Activated CD4-positive, alpha-beta T cell treated with anti-CD3 and anti-CD28 coated beads, Interleukin-2, amount 10 ng/mL, durations not matched to agents 7 days and 5 days (primary cell): ENCODE data around the gene TDRD1. TPM values are rescaled to one million over a fixed set of nuclear protein-coding genes. Genes with fewer than 3 reads are reported as not detected.
A peak's percentile ranks its signal among the peaks of the same experiment; 100 is the strongest.
"Not testable (repeated sequence)": the region's sequence is repeated elsewhere in the genome, so short reads cannot be mapped to it uniquely, and the experiment has no call there.

Source experiments
- CTCF ChIA-PET: fragments of 350-600 bp; sonication (Branson Sonifier 250); formaldehyde crosslinking; loops from one replicate; lab custom pipeline; 2021; ENCODE audit warnings: antibody characterized with exemption; lab: Charles Lee
- POLR2A ChIA-PET: fragments of 350-600 bp; sonication (Branson Sonifier 250); formaldehyde crosslinking; loops from one replicate; lab custom pipeline; 2021; ENCODE audit warnings: antibody characterized with exemption; lab: Charles Lee
- DNase-seq: peaks from one replicate; pipeline ENCODE4 v3.0.0-alpha.2; 2020
- H3K27ac Mint-ChIP-seq: one replicate; pipeline ENCODE4 v1.8.0; 2021; ENCODE audit warnings: mild to moderate bottlenecking, moderate library complexity, mixed read lengths
- H3K27me3 Mint-ChIP-seq: one replicate; pipeline ENCODE4 v1.8.0; 2021; ENCODE audit warnings: mixed read lengths
- H3K36me3 Mint-ChIP-seq: one replicate; pipeline ENCODE4 v1.8.0; 2021; ENCODE audit warnings: low read depth, mixed read lengths
- H3K4me1 Mint-ChIP-seq: one replicate; pipeline ENCODE4 v1.8.0; 2021; ENCODE audit warnings: mixed read lengths
- H3K4me3 Mint-ChIP-seq: one replicate; pipeline ENCODE4 v1.8.0; 2021; ENCODE audit warnings: mild to moderate bottlenecking, moderate library complexity, mixed read lengths
- H3K9me3 Mint-ChIP-seq: one replicate; pipeline ENCODE4 v1.8.0; 2021; ENCODE audit warnings: mixed read lengths
- total RNA-seq, 2 experiments: library from RNA; stranded (reverse); gene quantifications; one replicate each; pipeline ENCODE4 v1.2.3, GENCODE V29; 2021

The TDRD1 gene
- under 1 TPM; 0.04 to 0.10 TPM for total RNA-seq

GRCh38 chr10:114179148-114179547, at the start of gene TDRD1:
TDRD1 (plus strand) TSS chr10:114179353; CDS start chr10:114187832, 8,479 bp downstream.
- no peak for DNase-seq
- ChIA-PET POLR2A (no interaction called here), CTCF (interaction anchor here (0.6 kb wide), 2 partner anchors 30 to 976 kb away, joined by 4 read pairs; no protein-coding TSS in a partner anchor)
- H3K4me1 Mint-ChIP-seq: peaks cover 12% of the 10 kb centered on the region
- H3K36me3 Mint-ChIP-seq: no peaks in the 10 kb centered on the region
- H3K9me3 Mint-ChIP-seq: no peaks in the 10 kb centered on the region
- peaks cover 17% of the 10 kb centered on the region for H3K27me3 Mint-ChIP-seq
- H3K4me3 Mint-ChIP-seq: no peak within 1 kb of the TSS
- H3K27ac Mint-ChIP-seq: no peak within 1 kb of the TSS

GRCh38 chr10:114131094-114131493, 48.1 kb upstream of the TDRD1 start:
- Mint-ChIP-seq H3K27ac (peak overlapping the region; percentile 58), H3K9me3 (no peaks in the 10 kb centered on the region), H3K4me1 (peaks cover 3% of the 10 kb centered on the region), H3K4me3 (no peak overlapping the region), H3K27me3 (no peaks in the 10 kb centered on the region), H3K36me3 (peaks cover 60% of the 10 kb centered on the region)
- CTCF ChIA-PET: no interaction called here
- no peak for DNase-seq
- POLR2A ChIA-PET: no interaction called here

- no peak for DNase-seq
- Mint-ChIP-seq H3K4me1 (peaks cover 3% of the 10 kb centered on the region), H3K27me3 (no peaks in the 10 kb centered on the region), H3K36me3 (peaks cover 47% of the 10 kb centered on the region), H3K9me3 (no peaks in the 10 kb centered on the region), H3K4me3 (no peak overlapping the region), H3K27ac (no peak overlapping the region)
- ChIA-PET POLR2A (no interaction called here), CTCF (no interaction called here)
These were observed 43.7 kb upstream of the TDRD1 start for GRCh38 chr10:114135476-114135875.

- ChIA-PET CTCF (no interaction called here), POLR2A (no interaction called here)
- Mint-ChIP-seq H3K4me1 (no peaks in the 10 kb centered on the region), H3K27me3 (no peaks in the 10 kb centered on the region), H3K4me3 (no peak overlapping the region), H3K27ac (no peak overlapping the region), H3K36me3 (peaks cover 36% of the 10 kb centered on the region), H3K9me3 (no peaks in the 10 kb centered on the region)
- DNase-seq: no peak
These were observed 40.6 kb upstream of the TDRD1 start for GRCh38 chr10:114138581-114138980.

GRCh38 chr10:114140036-114140435, 39.1 kb upstream of the TDRD1 start:
- Mint-ChIP-seq H3K9me3 (no peaks in the 10 kb centered on the region), H3K4me1 (no peaks in the 10 kb centered on the region), H3K27ac (no peak overlapping the region), H3K36me3 (peaks cover 27% of the 10 kb centered on the region), H3K27me3 (no peaks in the 10 kb centered on the region), H3K4me3 (no peak overlapping the region)
- CTCF ChIA-PET: no interaction called here
- DNase-seq: no peak
- POLR2A ChIA-PET: no interaction called here

GRCh38 chr10:114140827-114141226, 38.3 kb upstream of the TDRD1 start:
- POLR2A ChIA-PET, CTCF ChIA-PET, H3K4me1 Mint-ChIP-seq, H3K27me3 Mint-ChIP-seq, DNase-seq, H3K9me3 Mint-ChIP-seq, H3K27ac Mint-ChIP-seq, H3K4me3 Mint-ChIP-seq: not testable (repeated sequence)
- peaks cover 24% of the 10 kb centered on the region for H3K36me3 Mint-ChIP-seq

- Mint-ChIP-seq H3K36me3 (peaks cover 21% of the 10 kb centered on the region), H3K4me1 (no peaks in the 10 kb centered on the region), H3K27me3 (no peaks in the 10 kb centered on the region), H3K4me3 (no peak overlapping the region), H3K27ac (no peak overlapping the region), H3K9me3 (no peaks in the 10 kb centered on the region)
- no peak for DNase-seq
- CTCF ChIA-PET: no interaction called here
- POLR2A ChIA-PET: no interaction called here
These were observed 37.1 kb upstream of the TDRD1 start for GRCh38 chr10:114142018-114142417.

- H3K4me3 Mint-ChIP-seq: no peak overlapping the region
- H3K4me1 Mint-ChIP-seq: no peaks in the 10 kb centered on the region
- DNase-seq: no peak
- no peaks in the 10 kb centered on the region for H3K9me3 Mint-ChIP-seq
- CTCF ChIA-PET: no interaction called here
- no peaks in the 10 kb centered on the region for H3K27me3 Mint-ChIP-seq
- H3K27ac Mint-ChIP-seq: no peak overlapping the region
- H3K36me3 Mint-ChIP-seq: peaks cover 20% of the 10 kb centered on the region
- POLR2A ChIA-PET: no interaction called here
These were observed 36.0 kb upstream of the TDRD1 start for GRCh38 chr10:114143160-114143559.

GRCh38 chr10:114149476-114149875, 29.7 kb upstream of the TDRD1 start:
- H3K4me3 Mint-ChIP-seq, H3K27ac Mint-ChIP-seq, H3K9me3 Mint-ChIP-seq, H3K27me3 Mint-ChIP-seq, DNase-seq, POLR2A ChIA-PET, H3K4me1 Mint-ChIP-seq, CTCF ChIA-PET: not testable (repeated sequence)
- H3K36me3 Mint-ChIP-seq: peaks cover 27% of the 10 kb centered on the region

- Mint-ChIP-seq H3K36me3 (peaks cover 28% of the 10 kb centered on the region), H3K27ac (no peak overlapping the region), H3K27me3 (no peaks in the 10 kb centered on the region), H3K4me1 (no peaks in the 10 kb centered on the region), H3K9me3 (no peaks in the 10 kb centered on the region), H3K4me3 (no peak overlapping the region)
- CTCF ChIA-PET: no interaction called here
- no peak for DNase-seq
- POLR2A ChIA-PET: no interaction called here
These were observed 27.7 kb upstream of the TDRD1 start for GRCh38 chr10:114151486-114151885.

- ChIA-PET POLR2A (no interaction called here), CTCF (no interaction called here)
- Mint-ChIP-seq H3K4me3 (no peak overlapping the region), H3K27ac (no peak overlapping the region), H3K36me3 (peaks cover 28% of the 10 kb centered on the region), H3K9me3 (no peaks in the 10 kb centered on the region), H3K27me3 (no peaks in the 10 kb centered on the region), H3K4me1 (no peaks in the 10 kb centered on the region)
- DNase-seq: no peak
These were observed 27.3 kb upstream of the TDRD1 start for GRCh38 chr10:114151892-114152291.

GRCh38 chr10:114157912-114158311, 21.2 kb upstream of the TDRD1 start:
- Mint-ChIP-seq H3K27ac (no peak overlapping the region), H3K4me3 (no peak overlapping the region), H3K9me3 (no peaks in the 10 kb centered on the region), H3K27me3 (no peaks in the 10 kb centered on the region), H3K36me3 (peaks cover 19% of the 10 kb centered on the region), H3K4me1 (peaks cover 3% of the 10 kb centered on the region)
- POLR2A ChIA-PET: no interaction called here
- DNase-seq: no peak
- CTCF ChIA-PET: interaction anchor here (0.7 kb wide), 1 partner anchor 78 kb away, joined by 3 read pairs; no protein-coding TSS in a partner anchor

- H3K9me3 Mint-ChIP-seq: peaks cover 4% of the 10 kb centered on the region
- no peak overlapping the region for H3K4me3 Mint-ChIP-seq
- no peak for DNase-seq
- H3K4me1 Mint-ChIP-seq: peaks cover 14% of the 10 kb centered on the region
- peaks cover 29% of the 10 kb centered on the region for H3K36me3 Mint-ChIP-seq
- H3K27me3 Mint-ChIP-seq: no peaks in the 10 kb centered on the region
- ChIA-PET CTCF (no interaction called here), POLR2A (no interaction called here)
- no peak overlapping the region for H3K27ac Mint-ChIP-seq
These were observed 16.1 kb upstream of the TDRD1 start for GRCh38 chr10:114163062-114163461.

- Mint-ChIP-seq H3K4me1 (peaks cover 17% of the 10 kb centered on the region), H3K9me3 (peaks cover 15% of the 10 kb centered on the region), H3K4me3 (no peak overlapping the region), H3K27me3 (no peaks in the 10 kb centered on the region), H3K27ac (no peak overlapping the region), H3K36me3 (peaks cover 47% of the 10 kb centered on the region)
- POLR2A ChIA-PET: no interaction called here
- CTCF ChIA-PET: no interaction called here
- DNase-seq: no peak
These were observed 13.1 kb upstream of the TDRD1 start for GRCh38 chr10:114166043-114166442.
